ENCODE results near the gene IDI2.

DNA sequence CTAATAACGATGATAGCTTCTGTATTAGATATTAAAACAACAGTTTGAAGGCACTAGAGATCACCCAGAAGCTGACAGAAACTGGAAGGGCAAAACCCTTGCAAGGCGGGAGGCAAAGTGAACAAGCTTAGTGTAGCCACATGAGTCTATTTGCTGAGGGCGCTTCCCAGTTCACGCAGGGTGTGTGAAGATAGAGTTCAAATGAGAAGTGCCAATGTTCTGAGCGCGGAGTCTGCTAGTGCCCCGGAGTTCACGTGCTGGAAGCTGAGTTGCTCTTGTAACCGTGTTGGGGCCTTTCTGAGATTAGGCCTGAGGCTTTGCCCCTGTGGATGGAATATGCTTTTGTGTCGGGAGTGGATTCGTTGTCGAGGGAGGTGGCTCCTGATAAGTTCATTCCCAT lies 54.0 kb downstream of the IDI2 start:
- TF ChIP-seq, protein P1, sequence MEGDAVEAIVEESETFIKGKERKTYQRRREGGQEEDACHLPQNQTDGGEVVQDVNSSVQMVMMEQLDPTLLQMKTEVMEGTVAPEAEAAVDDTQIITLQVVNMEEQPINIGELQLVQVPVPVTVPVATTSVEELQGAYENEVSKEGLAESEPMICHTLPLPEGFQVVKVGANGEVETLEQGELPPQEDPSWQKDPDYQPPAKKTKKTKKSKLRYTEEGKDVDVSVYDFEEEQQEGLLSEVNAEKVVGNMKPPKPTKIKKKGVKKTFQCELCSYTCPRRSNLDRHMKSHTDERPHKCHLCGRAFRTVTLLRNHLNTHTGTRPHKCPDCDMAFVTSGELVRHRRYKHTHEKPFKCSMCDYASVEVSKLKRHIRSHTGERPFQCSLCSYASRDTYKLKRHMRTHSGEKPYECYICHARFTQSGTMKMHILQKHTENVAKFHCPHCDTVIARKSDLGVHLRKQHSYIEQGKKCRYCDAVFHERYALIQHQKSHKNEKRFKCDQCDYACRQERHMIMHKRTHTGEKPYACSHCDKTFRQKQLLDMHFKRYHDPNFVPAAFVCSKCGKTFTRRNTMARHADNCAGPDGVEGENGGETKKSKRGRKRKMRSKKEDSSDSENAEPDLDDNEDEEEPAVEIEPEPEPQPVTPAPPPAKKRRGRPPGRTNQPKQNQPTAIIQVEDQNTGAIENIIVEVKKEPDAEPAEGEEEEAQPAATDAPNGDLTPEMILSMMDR (IDR thresholded peaks at IDR 0.05), result no peak
- no peak for TF ChIP-seq POLR2A (IDR thresholded peaks at IDR 0.05)
